Osteoblast (primary cell): ENCODE data around the gene TENM4. TPM values are rescaled to one million over a fixed set of nuclear protein-coding genes. Genes with fewer than 3 reads are reported as not detected.
A peak's percentile ranks its signal among the peaks of the same experiment; 100 is the strongest.

Experiments
- DNase-seq: peaks from one replicate; pipeline ENCODE4 v3.0.0; 2011; ENCODE audit warnings: low spot score, mixed read lengths; ENCODE audit not compliant: insufficient read length; ENCODE audit errors: missing footprints
- H2AFZ ChIP-seq: 2 replicates; pipeline ENCODE4 v1.6.0; 2011; ENCODE audit warnings: mild to moderate bottlenecking, low read length
- H3K27ac ChIP-seq: 2 replicates; pipeline ENCODE4 v1.5.1; 2011; ENCODE audit warnings: mild to moderate bottlenecking, low read depth, low read length, moderate library complexity
- H3K27me3 ChIP-seq: 2 replicates; pipeline ENCODE4 v1.6.0; 2012; ENCODE audit warnings: mild to moderate bottlenecking, control low read depth, inconsistent platforms, low read length, moderate library complexity; ENCODE audit not compliant: insufficient read depth
- H3K36me3 ChIP-seq: 2 replicates; pipeline ENCODE4 v1.5.1; 2011; ENCODE audit warnings: mild to moderate bottlenecking, low read length, control low read depth, moderate library complexity; ENCODE audit not compliant: insufficient read depth
- H3K4me1 ChIP-seq: 2 replicates; pipeline ENCODE4 v1.5.1; 2011; ENCODE audit warnings: mild to moderate bottlenecking, low read length, control low read depth, moderate library complexity; ENCODE audit not compliant: insufficient read depth
- H3K4me2 ChIP-seq: 2 replicates; pipeline ENCODE4 v1.6.0; 2011; ENCODE audit warnings: mild to moderate bottlenecking, low read length; ENCODE audit not compliant: insufficient read depth
- H3K4me3 ChIP-seq: fragments of 200-600 bp; sonication (generic); 3 replicates; pipeline ENCODE4 v1.5.1; 2012; ENCODE audit warnings: mild to moderate bottlenecking, low read length, inconsistent platforms; ENCODE audit not compliant: insufficient read depth
- H3K79me2 ChIP-seq: 2 replicates; pipeline ENCODE4 v1.6.0; 2012; ENCODE audit warnings: mild to moderate bottlenecking, low read length, control low read depth, inconsistent platforms; ENCODE audit not compliant: insufficient read depth
- H3K9me3 ChIP-seq: 2 replicates; pipeline ENCODE4 v1.5.1; 2011; ENCODE audit warnings: low read depth, low read length, control low read depth
- H4K20me1 ChIP-seq: 2 replicates; pipeline ENCODE4 v1.6.0; 2012; ENCODE audit warnings: mild to moderate bottlenecking, low read length, control low read depth; ENCODE audit not compliant: insufficient read depth
- CTCF ChIP-seq: IDR thresholded peaks from 2 replicates; pipeline ENCODE4 v1.5.1; 2011; ENCODE audit warnings: mild to moderate bottlenecking, low read depth, low read length, moderate library complexity; ENCODE audit errors: extremely low read depth
- total RNA-seq: library from RNA; depleted of rRNA; stranded (reverse); fragments of >200 nt; gene quantifications from 2 replicates; pipeline ENCODE4 v1.2.3, GENCODE V29; 2012

Gene TENM4
- total RNA-seq, 1 donor = 63.3 TPM

- no peaks in the 10 kb centered on the region for H4K20me1 ChIP-seq
- H3K79me2 ChIP-seq = no peaks in the 10 kb centered on the region
Measured at GRCh38 chr11:79311461-79311860, 129.4 kb downstream of the TENM4 start.

GRCh38 chr11:79309407-79309806 lies 131.4 kb downstream of the TENM4 start:
- TF ChIP-seq CTCF = no peak
- H3K36me3 ChIP-seq = no peaks in the 10 kb centered on the region
- DNase-seq = no peak

More at GRCh38 chr11:79311461-79311860, 129.4 kb downstream of the TENM4 start:
- Histone ChIP-seq H3K4me1 (peaks cover 5% of the 10 kb centered on the region), H3K36me3 (no peaks in the 10 kb centered on the region), H3K4me3 (no peak overlapping the region), H3K4me2 (no peak overlapping the region), H3K9me3 (no peaks in the 10 kb centered on the region), H3K27ac (no peak overlapping the region), H2AFZ (no peak overlapping the region), H3K27me3 (no peaks in the 10 kb centered on the region)
- TF ChIP-seq CTCF = no peak
- DNase-seq = no peak

GRCh38 chr11:79308429-79308828 lies 132.4 kb downstream of the TENM4 start:
- Histone ChIP-seq H3K4me3 (no peak overlapping the region), H3K4me1 (peaks cover 5% of the 10 kb centered on the region), H2AFZ (no peak overlapping the region), H3K79me2 (no peaks in the 10 kb centered on the region), H3K36me3 (no peaks in the 10 kb centered on the region), H3K9me3 (no peaks in the 10 kb centered on the region), H3K4me2 (no peak overlapping the region), H3K27ac (no peak overlapping the region), H4K20me1 (no peaks in the 10 kb centered on the region), H3K27me3 (no peaks in the 10 kb centered on the region)
- no peak for DNase-seq
- TF ChIP-seq CTCF = no peak

More at GRCh38 chr11:79309407-79309806, 131.4 kb downstream of the TENM4 start:
- Histone ChIP-seq H3K4me1 (peaks cover 5% of the 10 kb centered on the region), H3K79me2 (no peaks in the 10 kb centered on the region), H2AFZ (no peak overlapping the region), H3K9me3 (no peaks in the 10 kb centered on the region), H3K27me3 (no peaks in the 10 kb centered on the region), H3K4me3 (no peak overlapping the region), H4K20me1 (no peaks in the 10 kb centered on the region), H3K27ac (no peak overlapping the region), H3K4me2 (no peak overlapping the region)

GRCh38 chr11:79304599-79305212 lies 136.1 kb downstream of the TENM4 start:
- H3K4me1 ChIP-seq = no peaks in the 10 kb centered on the region
- no peaks in the 10 kb centered on the region for H3K36me3 ChIP-seq
- no peak for TF ChIP-seq CTCF
- H3K4me2 ChIP-seq = no peak overlapping the region
- no peak overlapping the region for H3K4me3 ChIP-seq
- H4K20me1 ChIP-seq = no peaks in the 10 kb centered on the region
- H3K79me2 ChIP-seq = no peaks in the 10 kb centered on the region
- no peak overlapping the region for H3K27ac ChIP-seq
- H3K27me3 ChIP-seq = no peaks in the 10 kb centered on the region
- DNase-seq = no peak
- peak overlapping the region; percentile 28 for H2AFZ ChIP-seq
- no peaks in the 10 kb centered on the region for H3K9me3 ChIP-seq
